ENCODE data around the gene PCSK1N.
"Not testable (repeated sequence)": the region's sequence is repeated elsewhere in the genome, so short reads cannot be mapped to it uniquely, and the experiment has no call there.

Gene PCSK1N, protein sequence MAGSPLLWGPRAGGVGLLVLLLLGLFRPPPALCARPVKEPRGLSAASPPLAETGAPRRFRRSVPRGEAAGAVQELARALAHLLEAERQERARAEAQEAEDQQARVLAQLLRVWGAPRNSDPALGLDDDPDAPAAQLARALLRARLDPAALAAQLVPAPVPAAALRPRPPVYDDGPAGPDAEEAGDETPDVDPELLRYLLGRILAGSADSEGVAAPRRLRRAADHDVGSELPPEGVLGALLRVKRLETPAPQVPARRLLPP

DNA sequence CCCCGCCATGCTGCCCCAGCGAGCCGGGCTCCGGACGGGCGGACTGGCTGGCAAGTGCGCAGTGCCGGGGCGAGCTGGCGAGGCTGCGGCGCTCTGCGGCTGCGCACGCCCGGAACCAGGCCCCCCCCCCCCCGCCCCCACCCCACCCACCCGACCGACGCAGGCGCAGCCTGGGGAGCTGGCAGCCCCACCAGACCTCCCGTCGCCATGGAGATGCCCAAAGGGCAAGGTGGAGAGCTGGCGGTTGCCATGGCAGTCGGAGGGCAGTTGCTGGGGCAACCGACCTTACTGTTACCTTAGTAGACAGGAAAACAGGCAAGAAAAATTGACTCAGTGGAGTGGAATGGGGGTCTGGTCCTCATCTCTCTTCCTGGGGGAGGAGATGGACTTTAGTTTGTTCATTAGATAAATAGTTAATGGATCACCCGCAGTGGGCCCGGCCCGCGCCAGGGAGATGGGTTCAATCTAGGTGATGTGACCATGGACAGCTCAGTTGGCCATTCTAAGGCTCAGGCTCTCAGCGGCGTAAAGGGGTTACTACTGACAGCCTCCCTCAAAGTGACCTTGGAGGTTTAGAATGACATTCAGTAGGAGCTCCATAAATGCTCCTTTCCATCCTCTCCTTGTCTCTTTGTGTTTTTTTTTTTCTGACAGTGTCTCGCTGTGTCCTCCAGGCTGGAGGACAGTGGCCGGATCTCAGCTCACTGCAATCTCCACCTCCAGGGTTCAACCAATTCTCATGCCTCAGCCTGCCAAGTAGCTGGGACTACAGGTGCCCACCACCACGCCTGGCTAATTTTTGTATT, at the start of gene PCSK1N:
Gene PCSK1N, minus strand, starts transcription at position 87 of the 806 bp plus-strand sequence. Its CDS starts 78 bp downstream, at position 9.
- no peak for DNase-seq (ENCODE audit: low read depth in 2 of 2)

DNA sequence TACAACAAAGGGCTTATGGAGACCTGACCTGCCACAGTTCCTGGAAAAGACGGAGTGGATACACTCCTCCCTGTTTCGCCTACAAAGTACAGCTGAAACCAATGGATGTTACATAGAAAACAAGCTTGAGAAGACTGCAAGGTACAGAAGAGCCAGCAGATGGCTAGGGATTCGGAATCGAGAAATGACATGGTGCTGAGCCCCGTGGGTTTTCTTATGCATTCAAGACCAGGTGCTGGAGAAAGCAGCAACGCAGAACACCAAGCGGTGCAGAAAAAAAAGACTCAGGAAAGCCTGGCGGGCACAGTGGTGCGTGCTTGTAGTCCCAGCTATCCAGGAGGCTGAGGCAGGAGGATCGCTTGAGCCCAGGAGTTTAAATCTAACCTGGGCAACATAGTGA, 48.3 kb upstream of the PCSK1N start:
- no peak for DNase-seq (ENCODE audit: low read depth in 2 of 2)

DNA sequence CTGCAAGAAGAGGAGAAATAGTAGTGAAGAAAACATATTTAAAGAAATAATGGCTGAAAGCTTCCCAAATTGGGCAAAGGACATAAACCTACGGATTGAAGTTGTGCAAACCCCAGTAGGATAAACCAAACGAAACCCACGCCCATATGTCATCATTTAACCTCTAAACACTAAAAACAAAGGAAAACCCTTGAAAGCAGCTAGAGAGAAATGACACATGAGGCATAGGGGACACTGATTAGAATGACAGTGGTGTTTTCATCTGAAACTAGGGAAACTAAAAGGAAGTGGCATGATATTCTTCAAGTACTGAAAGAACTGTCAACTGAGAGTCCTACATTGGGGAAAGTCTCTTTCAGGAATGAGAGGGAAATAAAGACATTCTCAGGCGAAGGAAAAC, 41.5 kb upstream of the PCSK1N start:
- DNase-seq (ENCODE audit: low read depth in 2 of 2), result not testable (repeated sequence)

DNA sequence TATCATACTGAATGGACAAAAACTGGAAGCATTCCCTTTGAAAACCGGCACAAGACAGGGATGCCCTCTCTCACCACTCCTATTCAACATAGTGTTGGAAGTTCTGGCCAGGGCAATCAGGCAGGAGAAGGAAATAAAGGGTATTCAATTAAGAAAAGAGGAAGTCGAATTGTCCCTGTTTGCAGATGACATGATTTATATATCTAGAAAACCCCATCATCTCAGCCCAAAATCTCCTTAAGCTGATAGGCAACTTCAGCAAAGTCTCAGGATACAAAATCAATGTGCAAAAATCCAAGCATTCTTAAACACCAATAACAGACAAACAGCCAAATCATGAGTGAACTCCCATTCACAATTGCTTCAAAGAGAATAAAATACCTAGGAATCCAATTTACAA, 36.6 kb upstream of the PCSK1N start:
- not testable (repeated sequence) for DNase-seq (ENCODE audit: low read depth in 2 of 2)

DNA sequence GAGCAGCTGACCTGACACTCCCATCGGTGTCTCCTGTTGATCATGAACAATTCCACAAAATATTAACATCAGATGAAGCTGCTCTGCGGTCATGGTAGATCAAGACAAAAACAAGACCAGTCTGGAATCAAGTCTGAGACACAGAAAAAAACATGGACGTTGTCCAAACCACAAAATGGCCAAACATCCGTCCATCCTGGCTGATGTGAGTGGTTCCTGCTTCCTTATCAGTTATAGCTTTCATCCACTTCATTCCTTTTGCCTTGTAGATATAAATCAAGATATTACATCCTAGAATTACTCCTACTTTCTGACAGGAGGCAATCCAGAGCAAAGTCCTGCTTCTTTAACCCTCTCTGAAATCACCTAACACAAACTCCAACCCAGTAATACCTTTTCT, 28.8 kb upstream of the PCSK1N start:
- DNase-seq (ENCODE audit: low read depth in 2 of 2), result no peak

DNA sequence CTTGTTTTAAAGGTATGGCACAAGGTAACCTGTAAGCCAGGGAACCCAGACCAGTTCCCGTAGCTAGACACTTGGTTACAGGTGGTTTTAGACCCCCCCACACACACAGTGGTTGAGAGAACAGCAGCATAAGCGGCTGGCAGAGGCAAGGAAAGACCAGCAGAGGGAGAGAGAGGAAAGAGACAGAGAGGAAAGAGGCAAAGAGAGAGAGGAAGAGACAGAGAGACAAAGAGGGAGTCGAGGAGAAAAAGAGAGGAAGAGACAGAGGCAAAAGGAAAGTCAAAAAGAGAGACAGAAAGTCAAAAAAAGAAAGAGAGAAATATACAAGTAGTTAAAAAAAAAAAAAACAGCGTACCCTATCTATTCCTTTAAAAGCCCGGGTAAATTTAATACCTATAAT, 19.5 kb upstream of the PCSK1N start:
- DNase-seq (ENCODE audit: low read depth in 2 of 2), result no peak

DNA sequence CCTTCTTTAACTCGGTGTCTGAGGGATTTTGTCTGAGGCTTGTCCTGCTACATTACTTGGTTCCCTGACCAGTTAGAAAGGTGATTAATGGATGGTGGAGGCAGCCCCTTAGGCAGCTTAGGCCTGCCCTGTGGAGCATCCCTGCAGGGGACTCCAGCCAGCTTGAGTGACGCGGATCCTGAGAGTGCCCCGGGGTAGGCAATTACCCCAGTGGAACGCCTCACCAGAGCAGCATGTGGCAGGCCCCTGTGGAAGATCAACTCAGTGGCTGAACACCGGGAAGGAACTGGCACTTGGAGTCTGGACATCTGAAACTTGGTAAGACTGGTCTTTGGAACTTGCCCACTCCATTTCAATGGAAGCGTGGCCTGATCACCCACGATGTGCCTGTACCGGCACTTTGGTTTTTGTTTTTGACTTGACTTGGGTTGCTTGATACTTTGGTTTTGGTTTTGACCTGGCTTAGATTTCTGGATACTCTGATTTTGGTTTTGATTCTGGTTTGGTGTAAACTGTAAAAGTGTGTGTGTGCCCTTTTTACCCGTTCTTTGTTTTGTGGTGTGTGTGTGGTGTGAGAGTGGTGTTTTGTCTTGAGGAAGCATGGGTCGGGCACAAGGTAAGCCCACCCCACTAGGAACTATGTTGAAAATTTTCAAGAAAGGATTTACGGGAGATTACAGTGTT, 18.9 kb upstream of the PCSK1N start:
- DNase-seq (ENCODE audit: low read depth in 2 of 2), result not testable (repeated sequence)

DNA sequence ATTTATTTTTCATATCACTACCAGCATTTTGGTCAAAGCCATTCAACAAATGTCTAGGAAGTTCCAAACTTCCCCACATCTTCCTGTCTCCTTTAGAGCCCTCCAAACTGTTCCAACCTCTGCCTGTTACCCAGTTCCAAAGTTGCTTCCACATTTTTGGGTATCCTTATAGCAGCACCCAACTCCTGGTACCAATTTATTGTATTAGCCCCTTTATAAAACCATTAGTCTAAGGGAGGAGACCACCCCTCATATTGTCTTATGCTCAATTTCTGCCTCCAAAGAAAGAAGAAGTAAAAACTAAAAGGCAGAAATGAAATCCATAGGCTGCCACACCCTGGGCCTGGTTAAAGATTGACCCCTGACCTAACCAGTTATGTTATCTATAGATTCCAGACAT, 18.1 kb upstream of the PCSK1N start:
- DNase-seq (ENCODE audit: low read depth in 2 of 2), result not testable (repeated sequence)

DNA sequence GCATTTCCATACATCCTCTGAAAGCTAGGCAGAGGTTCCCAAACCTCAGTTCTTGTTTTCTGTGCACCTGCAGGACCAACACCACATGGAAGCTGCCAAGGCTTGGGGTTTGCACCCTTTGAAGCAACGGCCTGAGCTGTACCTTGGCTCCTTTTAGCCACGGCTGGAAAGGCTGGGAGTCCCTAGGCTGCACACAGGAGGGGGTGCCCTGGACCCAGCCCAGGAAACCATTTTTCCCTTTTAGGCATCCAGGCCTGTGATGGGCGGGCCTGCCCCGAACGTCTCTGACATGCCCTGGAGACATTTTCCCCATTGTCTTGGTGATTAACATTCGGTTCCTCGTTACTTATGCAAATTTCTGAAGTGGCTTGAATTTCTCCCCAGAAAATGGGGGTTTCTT, 17.4 kb upstream of the PCSK1N start:
- no peak for DNase-seq (ENCODE audit: low read depth in 2 of 2)

DNA sequence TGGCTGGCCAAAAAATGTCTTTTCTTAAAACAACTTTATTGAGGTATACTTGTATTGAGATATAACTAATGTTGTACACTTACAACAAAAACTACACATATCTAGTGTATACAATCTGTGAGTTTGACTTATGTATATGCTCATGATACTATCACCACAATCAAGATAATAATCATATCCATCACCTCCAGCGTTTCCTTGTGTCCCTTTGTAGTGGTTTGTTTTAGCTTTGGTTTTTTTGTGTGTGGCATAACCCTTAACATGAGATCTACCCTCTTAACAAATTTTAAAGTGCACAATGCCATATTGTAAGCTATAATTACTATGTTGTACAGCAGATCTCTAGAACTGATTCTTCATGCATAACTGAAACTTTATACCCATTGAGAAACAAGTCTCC, 13.4 kb upstream of the PCSK1N start:
- DNase-seq (ENCODE audit: low read depth in 2 of 2), result no peak

DNA sequence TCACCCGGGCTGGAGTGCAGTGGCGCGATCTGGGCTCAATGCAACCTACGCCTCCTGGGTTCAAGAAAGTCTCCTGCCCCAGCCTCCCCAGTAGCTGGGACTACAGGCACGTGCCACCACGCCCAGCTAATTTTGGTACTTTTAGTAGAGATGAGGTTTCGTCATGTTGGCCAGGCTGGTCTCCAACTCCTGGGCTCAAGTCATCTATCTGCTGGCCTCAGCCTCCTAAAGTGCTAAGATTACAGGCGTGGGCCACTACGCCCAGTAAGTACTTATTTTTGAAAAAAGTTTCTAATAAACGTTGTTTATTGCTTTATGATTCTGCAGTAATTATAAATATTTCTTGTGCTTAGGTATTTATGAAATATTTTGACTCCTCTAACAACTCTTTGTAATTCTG, 4.3 kb upstream of the PCSK1N start:
- no peak for DNase-seq (ENCODE audit: low read depth in 2 of 2)

DNA sequence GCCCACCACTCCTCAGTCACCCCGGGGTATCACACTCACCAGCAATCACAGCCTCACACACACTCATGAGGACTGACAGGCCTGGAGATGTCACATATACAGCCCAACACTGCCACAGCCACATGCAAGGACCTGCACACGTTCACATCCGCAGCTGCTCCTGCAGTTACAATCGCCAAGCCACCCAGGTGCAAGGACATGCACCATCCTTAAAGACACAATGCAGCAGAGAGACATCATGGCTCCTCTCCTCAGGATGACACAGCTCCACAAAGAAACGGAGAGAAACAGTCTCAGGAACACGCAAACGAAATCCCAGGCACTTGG, 1.1 kb downstream of the PCSK1N start:
- no peak for DNase-seq (ENCODE audit: low read depth in 2 of 2)

DNA sequence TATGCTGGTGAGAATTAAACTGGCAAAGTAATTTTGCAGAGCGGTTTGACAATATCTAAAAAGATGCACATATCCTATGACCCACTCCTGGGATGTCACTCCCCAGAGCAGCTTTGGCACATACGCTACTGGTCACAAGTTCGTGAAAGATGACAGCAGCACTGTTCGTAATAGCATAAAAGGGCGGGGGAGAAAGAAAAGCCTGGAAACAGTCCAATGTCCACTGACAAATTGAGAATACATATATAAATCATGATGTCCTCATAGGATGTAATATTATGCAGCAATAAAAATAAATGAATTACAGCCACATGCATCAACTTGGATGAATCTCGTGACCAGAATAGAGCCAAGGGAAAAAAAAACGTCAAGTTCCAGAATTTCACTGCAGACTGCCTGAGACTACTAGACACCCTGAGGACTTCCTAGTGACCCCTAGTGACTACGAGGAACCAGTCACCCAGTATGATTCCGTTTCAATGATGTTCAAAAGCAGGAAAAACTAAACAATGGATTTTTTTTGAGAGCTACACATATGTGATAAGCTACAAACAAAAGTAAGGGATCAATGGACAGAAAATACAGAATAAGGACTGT, 1.8 kb downstream of the PCSK1N start:
- no peak for DNase-seq (ENCODE audit: low read depth in 2 of 2)

DNA sequence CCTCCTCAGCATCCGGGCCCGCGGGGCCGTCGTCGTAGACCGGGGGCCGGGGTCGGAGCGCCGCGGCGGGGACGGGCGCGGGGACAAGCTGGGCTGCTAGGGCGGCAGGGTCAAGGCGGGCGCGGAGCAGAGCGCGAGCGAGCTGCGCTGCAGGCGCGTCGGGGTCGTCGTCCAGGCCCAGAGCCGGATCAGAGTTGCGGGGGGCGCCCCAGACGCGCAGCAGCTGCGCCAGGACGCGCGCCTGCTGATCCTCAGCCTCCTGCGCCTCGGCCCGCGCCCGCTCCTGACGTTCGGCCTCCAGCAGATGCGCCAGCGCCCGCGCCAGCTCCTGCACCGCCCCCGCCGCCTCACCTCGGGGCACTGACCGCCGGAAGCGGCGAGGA, 3.5 kb downstream of the PCSK1N start:
- DNase-seq (ENCODE audit: low read depth in 2 of 2), result no peak

DNA sequence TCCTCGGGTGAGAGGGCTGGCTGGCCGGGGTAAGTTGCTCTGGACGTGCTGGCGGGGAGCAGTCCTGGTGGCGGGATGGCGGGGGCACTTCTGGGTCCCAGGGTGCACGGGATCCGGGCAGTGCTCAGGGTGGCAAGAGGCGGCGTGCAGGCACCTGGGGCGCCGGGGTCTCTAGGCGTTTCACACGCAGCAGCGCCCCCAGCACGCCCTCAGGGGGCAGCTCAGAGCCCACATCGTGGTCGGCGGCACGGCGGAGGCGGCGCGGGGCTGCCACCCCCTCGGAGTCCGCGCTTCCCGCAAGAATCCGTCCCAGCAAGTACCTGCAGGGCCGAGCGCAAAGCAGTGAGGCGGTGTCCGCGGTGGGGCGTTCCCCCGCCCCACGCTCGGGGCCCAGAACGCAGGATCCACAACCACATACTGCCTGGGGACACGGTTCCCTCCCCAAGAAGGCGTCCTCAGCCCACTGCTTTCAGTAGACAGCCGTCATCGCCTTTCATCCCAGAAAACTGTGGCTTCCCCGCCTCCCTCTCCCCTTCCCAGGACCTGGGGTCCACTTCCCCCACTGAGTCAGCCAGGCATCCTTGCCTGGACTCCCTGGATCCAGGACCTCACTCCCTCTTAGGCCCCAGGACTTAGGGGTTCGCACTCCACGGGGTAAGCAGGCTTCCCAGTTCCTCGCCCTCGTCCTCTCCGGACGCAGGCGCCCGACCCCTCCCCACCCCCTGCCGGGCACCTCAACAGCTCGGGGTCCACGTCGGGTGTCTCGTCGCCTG, 4.1 kb downstream of the PCSK1N start:
- no peak for DNase-seq (ENCODE audit: low read depth in 2 of 2)

DNA sequence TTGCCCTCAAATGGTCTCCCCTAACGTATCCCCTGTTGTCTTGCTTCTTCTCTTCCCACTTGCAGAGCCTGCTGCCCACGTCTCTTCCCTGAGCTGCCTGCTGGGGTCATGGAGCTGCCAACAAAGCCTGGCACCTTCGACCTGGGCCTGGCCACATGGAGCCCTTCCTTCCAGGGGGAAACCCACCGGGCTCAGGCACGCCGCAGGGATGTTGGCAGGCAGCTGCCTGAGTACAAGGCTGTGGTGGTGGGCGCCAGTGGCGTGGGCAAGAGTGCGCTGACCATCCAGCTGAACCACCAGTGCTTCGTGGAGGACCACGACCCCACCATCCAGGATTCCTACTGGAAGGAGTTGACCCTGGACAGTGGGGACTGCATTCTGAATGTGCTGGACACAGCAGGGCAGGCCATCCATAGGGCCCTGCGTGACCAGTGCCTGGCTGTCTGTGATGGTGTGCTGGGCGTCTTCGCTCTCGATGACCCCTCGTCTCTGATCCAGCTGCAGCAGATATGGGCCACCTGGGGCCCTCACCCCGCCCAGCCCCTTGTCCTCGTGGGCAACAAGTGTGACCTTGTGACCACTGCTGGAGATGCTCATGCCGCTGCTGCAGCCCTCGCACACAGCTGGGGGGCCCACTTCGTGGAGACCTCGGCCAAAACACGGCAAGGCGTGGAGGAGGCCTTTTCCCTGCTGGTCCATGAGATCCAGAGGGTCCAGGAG, 6.2 kb downstream of the PCSK1N start:
- no peak for DNase-seq (ENCODE audit: low read depth in 2 of 2)

DNA sequence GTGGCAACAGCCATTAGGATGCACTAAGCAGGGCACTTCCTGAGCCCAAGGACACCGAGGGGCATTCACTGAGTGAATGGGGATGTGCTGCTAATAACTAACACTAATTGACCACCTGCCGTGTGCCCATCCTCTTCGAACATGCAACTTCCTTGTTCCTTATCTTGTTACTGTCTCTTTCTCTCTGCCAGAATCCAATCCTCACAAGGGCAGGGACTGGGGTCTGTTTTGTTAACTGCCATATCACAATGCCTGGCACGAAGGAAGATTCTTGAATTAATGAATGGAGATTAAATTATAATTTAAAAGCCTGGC, 7.8 kb downstream of the PCSK1N start:
- no peak for DNase-seq (ENCODE audit: low read depth in 2 of 2)

DNA sequence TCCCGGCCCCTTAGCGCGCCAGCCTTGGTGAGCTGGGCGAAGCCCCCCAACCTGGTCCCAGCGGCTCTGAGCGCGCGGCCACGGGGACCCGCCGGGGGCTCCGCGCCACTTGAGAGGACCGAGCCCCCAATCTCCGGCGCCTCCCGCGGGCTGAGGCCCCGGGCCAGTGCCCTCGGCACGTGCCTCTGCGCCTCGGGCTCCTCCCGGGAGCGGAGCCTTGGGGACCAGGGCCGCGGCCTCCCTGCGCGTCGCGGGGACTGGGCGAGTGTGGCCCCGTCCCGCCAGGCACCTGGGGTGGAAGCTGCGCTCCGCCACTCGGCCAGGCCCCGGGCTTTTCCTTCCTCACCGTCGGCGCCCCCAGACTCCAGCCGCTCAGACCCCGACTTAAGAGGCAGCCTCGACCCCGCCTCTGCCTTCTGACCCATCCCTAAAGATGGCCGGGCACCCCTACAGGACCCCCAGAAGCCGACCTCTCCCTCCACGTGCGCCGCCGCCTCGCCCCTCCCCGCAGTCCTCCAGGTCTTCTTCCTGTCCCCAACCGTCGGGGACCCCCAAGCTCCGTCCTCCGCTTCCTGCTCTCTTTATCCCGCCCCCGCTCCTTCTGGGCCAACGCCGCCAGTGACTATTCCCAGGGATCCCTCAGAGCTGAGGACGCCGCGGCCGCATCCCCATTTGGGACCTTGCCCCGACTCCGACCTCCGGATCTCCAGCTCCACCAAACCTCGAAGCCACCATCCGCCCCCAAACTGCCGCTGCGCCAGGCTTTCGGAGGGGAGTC, 8.3 kb downstream of the PCSK1N start:
- no peak for DNase-seq (ENCODE audit: low read depth in 2 of 2)

DNA sequence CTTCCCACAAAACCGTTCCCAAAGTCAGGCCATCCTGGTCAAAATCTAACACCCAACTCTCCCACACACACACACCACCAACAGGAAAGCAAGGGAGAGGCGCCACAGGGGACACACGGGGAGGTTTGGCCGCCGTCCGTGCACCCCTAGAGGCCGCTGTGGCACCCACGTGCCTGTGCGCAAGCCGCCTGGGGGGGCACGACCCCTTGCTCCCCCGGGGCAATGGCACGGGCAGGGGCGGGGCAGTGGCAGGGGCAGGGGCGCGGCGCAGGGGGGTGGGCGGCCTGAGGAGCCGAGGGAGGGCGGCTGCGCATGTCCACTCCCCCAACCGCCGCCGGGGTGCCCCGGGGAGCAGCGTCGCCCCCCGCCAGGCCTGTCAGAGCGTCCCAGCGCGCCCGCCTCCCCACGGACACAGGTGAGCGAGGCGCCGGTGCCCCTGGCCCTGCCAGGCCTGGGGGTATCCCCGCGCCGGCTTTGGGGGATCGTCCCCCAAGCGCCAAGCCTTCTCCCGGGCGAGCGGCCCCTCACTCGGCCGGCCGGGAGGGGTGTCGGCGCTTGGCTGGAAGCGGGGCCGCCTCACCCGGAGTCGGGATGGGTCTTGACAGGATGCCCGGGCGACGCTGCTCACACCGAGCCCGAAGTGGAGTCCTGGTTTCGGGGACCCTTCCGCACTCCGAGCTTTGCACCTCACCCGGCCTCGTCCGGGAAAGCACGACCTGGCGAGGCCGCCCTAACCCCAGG, 9.1 kb downstream of the PCSK1N start, which contains the start of gene ERAS:
Gene ERAS, plus strand, starts transcription at position 379 of the 741 bp plus-strand sequence. CDS start 2,611 bp downstream, outside the sequence.
- no peak for DNase-seq (ENCODE audit: low read depth in 2 of 2)

DNA sequence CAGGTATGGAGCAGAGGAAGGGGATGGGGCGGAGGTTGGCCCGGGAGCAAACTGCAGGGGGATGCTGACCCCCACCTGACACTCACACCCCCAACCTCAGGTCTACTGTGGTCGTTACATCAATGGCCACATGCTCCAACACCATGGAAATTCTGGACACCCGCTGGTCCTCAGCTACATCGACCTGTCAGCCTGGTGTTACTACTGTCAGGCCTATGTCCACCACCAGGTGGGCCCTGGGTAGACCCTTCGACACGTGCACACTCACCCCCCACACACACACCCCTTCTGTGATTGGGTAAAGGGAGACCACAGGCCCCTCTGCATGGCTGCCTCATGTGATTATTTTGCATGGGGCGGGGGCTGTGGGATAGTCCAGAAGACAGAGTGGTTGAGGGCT, 11.3 kb downstream of the PCSK1N start:
- DNase-seq (ENCODE audit: low read depth in 2 of 2), result no peak

All from stimulated activated CD4-positive, alpha-beta T cell treated with anti-CD3 and anti-CD28 coated beads, Interleukin-1b, Interleukin-23, amount 100 ng/mL, for 4 hours (primary cell).